GM18909 (cell line): ENCODE measurements around the gene KRT17.
"Not testable (repeated sequence)": the region's sequence is repeated elsewhere in the genome, so short reads cannot be mapped to it uniquely, and the experiment has no call there.

Experiments used
- ATAC-seq: cut with Tn5 transposase; IDR thresholded peaks from one replicate; pipeline ENCODE4 v1.9.1; 2021; ENCODE audit warnings: mild to moderate bottlenecking; ENCODE audit not compliant: unreplicated experiment, poor library complexity

Gene KRT17

DNA sequence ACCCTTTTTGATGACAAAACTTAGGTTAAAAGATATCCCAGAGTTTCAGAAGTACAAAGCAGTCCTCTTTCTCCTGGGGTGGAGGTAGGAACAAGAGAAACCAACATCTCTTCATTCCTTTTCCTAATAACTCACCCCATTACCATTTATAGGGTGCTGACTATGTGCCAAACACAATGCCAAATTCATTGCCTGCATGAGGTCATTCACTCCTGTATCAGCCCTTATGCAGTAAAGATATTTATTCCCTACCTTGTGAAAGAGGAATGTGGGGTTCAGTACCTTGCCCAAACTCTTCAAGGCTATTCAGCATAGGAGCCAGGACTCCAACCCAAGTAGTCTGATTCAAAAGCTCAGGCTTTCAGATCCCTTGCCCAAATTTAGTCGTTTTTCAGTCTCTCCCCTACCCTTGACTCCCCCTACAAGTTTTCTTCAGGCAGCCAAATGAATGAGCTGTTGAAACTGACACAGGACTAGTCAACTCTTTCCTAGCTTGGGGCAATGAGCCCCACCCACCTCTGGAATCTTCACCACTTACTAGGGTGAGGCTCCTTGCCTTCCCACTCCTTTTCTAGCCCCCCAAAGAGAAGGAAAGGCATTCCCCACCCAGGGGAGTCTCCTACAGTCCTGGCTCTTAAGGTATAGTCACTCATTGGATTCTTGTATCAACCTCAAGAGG lies 43.5 kb downstream of the KRT17 start:
- no peak for ATAC-seq

DNA sequence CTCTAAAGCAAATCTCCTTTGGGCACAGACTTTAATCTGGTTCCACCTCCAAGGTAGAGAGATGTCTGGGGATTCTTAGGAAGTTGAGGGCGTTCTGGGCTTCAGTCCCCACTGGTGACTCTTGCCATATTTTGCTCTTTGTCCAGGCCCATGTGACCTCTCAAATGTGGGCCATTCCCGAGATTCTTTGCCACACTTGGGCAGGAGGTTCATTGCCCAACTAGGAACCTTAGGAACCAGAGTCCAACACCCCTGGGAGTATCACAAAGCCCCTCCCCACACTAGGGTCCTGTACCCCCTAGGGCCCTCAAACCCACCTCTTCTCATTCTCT lies 44.2 kb downstream of the KRT17 start:
- no peak for ATAC-seq

DNA sequence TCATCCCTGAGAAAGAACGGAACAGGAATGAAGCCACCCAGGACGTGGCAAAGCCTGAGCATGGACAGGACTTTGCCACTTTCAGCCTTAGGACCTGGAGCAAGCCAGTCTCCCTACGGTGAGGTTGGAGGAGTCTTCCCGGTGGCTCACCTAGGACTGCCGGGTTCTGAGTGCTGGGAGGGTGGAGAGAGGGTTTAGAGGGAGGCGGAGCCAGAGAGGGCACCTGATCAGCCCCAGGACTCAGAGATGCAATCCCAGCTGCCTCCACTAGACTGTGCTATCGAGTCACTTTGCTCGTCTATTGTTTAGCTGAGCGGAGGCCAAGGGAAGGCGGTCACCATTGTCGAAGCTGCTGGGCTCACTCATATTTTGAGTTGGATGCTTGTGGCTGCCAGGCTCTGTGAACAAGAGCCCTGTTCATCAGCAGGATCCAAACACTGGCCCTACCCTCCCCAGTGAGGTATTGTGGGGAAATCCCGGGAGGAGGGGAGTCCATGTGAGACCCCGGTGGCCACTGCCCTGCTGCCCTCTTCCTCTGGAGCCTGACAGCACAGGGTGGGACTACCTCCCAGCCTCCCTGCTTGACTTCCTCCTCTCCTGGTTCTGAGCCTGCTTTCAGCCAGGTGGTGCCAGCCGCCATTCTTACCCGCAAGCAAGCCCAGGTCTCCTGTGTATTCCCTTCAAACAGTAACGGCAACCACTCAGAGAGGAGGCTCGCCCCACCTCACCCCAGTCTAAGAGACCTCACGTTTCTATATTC lies 44.7 kb downstream of the KRT17 start:
- ATAC-seq, result no peak

DNA sequence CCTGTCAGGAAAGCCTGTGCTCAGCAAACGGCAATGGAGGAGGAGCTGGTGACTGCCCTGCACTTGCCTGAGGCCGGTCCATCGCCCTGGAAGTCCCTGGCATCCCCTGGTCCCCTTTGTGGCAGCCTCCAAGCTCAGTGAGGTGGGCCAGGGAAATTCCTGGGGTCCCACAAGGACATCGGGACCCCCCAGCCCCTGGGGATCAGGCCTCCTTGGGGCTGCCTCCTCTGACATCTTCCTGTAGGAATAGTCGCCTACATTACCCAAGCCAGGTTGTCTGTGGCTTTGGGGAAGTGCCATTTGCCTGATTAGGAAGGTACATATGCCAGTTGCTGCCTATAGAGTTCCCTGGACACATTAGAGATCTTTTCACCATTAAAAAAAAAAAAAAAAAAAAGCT lies 45.4 kb downstream of the KRT17 start:
- ATAC-seq, result no peak

- no peak for ATAC-seq
Observed at GRCh38 chr17:41578538-41578937, 45.8 kb downstream of the KRT17 start.

- ATAC-seq, result not testable (repeated sequence)
Observed at GRCh38 chr17:41576740-41577139, 47.6 kb downstream of the KRT17 start.

DNA sequence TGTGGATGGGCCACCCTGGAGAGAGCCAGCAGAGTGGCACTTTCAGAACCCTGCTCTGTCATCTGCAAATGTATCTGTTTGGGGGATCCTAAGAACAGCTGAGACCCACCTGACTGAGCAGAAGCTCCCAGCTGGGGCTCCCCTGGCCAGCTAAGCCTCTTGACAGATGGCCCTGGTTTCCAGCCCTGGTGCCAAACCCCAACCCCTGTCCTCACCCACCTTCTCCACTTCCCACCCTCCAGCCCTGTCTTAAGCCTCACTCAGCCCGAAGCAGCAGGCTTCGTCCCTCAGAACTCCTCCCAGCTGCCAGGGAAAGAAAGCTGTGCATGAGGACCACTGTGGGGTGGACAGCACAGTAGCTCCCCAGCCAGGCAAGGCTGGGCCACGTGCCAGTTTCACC lies 49.0 kb downstream of the KRT17 start:
- ATAC-seq, result no peak

- ATAC-seq, result no peak
Observed at GRCh38 chr17:41571561-41572434, 52.6 kb downstream of the KRT17 start, which contains the start of gene KRT9. KRT9 (minus strand) TSS chr17:41572059; CDS start chr17:41571992, 67 bp downstream.
